Measurements from ENCODE around the gene S100A7. TPM values are rescaled to one million over a fixed set of nuclear protein-coding genes. Genes with fewer than 3 reads are reported as not detected.

The S100A7 gene
- total RNA-seq, 1 donor from 2014 or later, result not detected

GRCh38 chr1:153431928-153432327, 28.5 kb downstream of the S100A7 start:
- no peak for TF ChIP-seq EZH2phosphoT487 (IDR thresholded peaks at IDR 0.05)
- TF ChIP-seq EZH2 (IDR thresholded peaks at IDR 0.05), result no peak
- TF ChIP-seq CTCF (IDR thresholded peaks at IDR 0.05), result no peak
- Histone ChIP-seq H3K9me3 (ENCODE audit: low read depth) (no peaks in the 10 kb centered on the region), H3K4me1 (no peaks in the 10 kb centered on the region), H3K79me2 (ENCODE audit: low read depth) (no peaks in the 10 kb centered on the region), H3K36me3 (no peaks in the 10 kb centered on the region), H3K4me3 (no peak overlapping the region), H4K20me1 (ENCODE audit: low read depth) (no peaks in the 10 kb centered on the region), H3F3A (ENCODE audit: low read depth) (no peaks in the 10 kb centered on the region), H2AFZ (replicated peaks) (no peak overlapping the region), H3K27me3 (no peaks in the 10 kb centered on the region), H3K9ac (no peak overlapping the region), H3K4me2 (no peak overlapping the region), H3K27ac (no peak overlapping the region)
- Mint-ChIP-seq H3K4me1 (no peaks in the 10 kb centered on the region), H3K9me3 (no peaks in the 10 kb centered on the region), H3K36me3 (no peaks in the 10 kb centered on the region), H3K27ac (no peak overlapping the region), H3K27me3 (ENCODE audit: insufficient read depth, low read depth) (peaks cover 4% of the 10 kb centered on the region), H3K4me3 (no peak overlapping the region)
- DNase-seq (ENCODE audit: low spot score), result no peak

GRCh38 chr1:153431427-153431826, 29.0 kb downstream of the S100A7 start:
- no peaks in the 10 kb centered on the region for H3K36me3 ChIP-seq
- no peaks in the 10 kb centered on the region for H3K79me2 ChIP-seq (ENCODE audit: low read depth)
- no peak overlapping the region for H3K4me3 ChIP-seq
- no peaks in the 10 kb centered on the region for H3F3A ChIP-seq (ENCODE audit: low read depth)
- H3K9ac ChIP-seq, result no peak overlapping the region
- H3K4me2 ChIP-seq, result no peak overlapping the region
- no peak overlapping the region for H3K27ac Mint-ChIP-seq
- H3K9me3 Mint-ChIP-seq, result no peaks in the 10 kb centered on the region
- no peaks in the 10 kb centered on the region for H3K9me3 ChIP-seq (ENCODE audit: low read depth)
- no peaks in the 10 kb centered on the region for H3K4me1 Mint-ChIP-seq
- no peaks in the 10 kb centered on the region for H4K20me1 ChIP-seq (ENCODE audit: low read depth)
- DNase-seq (ENCODE audit: low spot score), result no peak
- no peaks in the 10 kb centered on the region for H3K27me3 ChIP-seq
- no peak for TF ChIP-seq EZH2phosphoT487 (IDR thresholded peaks at IDR 0.05)
- no peak for TF ChIP-seq EZH2 (IDR thresholded peaks at IDR 0.05)
- no peak for TF ChIP-seq CTCF (IDR thresholded peaks at IDR 0.05)
- no peak overlapping the region for H3K4me3 Mint-ChIP-seq
- no peaks in the 10 kb centered on the region for H3K4me1 ChIP-seq
- no peaks in the 10 kb centered on the region for H3K36me3 Mint-ChIP-seq
- no peak overlapping the region for H3K27ac ChIP-seq
- H2AFZ ChIP-seq (replicated peaks), result no peak overlapping the region
- peaks cover 4% of the 10 kb centered on the region for H3K27me3 Mint-ChIP-seq (ENCODE audit: insufficient read depth, low read depth)

GRCh38 chr1:153431002-153431401, 29.4 kb downstream of the S100A7 start:
- H3K79me2 ChIP-seq (ENCODE audit: low read depth), result no peaks in the 10 kb centered on the region
- Mint-ChIP-seq H3K9me3 (no peaks in the 10 kb centered on the region), H3K4me1 (no peaks in the 10 kb centered on the region), H3K27ac (no peak overlapping the region), H3K27me3 (ENCODE audit: insufficient read depth, low read depth) (peaks cover 5% of the 10 kb centered on the region), H3K4me3 (no peak overlapping the region), H3K36me3 (no peaks in the 10 kb centered on the region)
- TF ChIP-seq EZH2 (IDR thresholded peaks at IDR 0.05), result no peak
- TF ChIP-seq EZH2phosphoT487 (IDR thresholded peaks at IDR 0.05), result no peak
- TF ChIP-seq CTCF (IDR thresholded peaks at IDR 0.05), result no peak
- H3K27me3 ChIP-seq, result no peaks in the 10 kb centered on the region
- H3F3A ChIP-seq (ENCODE audit: low read depth), result no peaks in the 10 kb centered on the region
- no peaks in the 10 kb centered on the region for H3K36me3 ChIP-seq
- H3K9me3 ChIP-seq (ENCODE audit: low read depth), result no peaks in the 10 kb centered on the region
- H3K4me1 ChIP-seq, result no peaks in the 10 kb centered on the region
- no peak for DNase-seq (ENCODE audit: low spot score)
- no peak overlapping the region for H3K27ac ChIP-seq
- H3K4me3 ChIP-seq, result no peak overlapping the region
- no peak overlapping the region for H2AFZ ChIP-seq (replicated peaks)
- H3K4me2 ChIP-seq, result no peak overlapping the region
- H4K20me1 ChIP-seq (ENCODE audit: low read depth), result no peaks in the 10 kb centered on the region
- H3K9ac ChIP-seq, result no peak overlapping the region

All from neural progenitor cell (in vitro differentiated cells).